Stimulated activated CD8-positive, alpha-beta memory T cell treated with anti-CD3 and anti-CD28 coated beads, Interleukin-12 subunit alpha, Interleukin-12 subunit beta, amount 100 ng/mL, for 1 hour (primary cell): Measurements from ENCODE around the gene DEPDC5.

Source experiments
- DNase-seq: peaks from one replicate; pipeline ENCODE4 v3.0.0-alpha.2; 2020; ENCODE audit warnings: low read depth

DEPDC5 gene

GRCh38 chr22:31896472-31896871 is 142.7 kb downstream of the DEPDC5 start:
- no peak for DNase-seq

GRCh38 chr22:31897842-31898805 is 144.3 kb downstream of the DEPDC5 start:
- DNase-seq, result no peak

GRCh38 chr22:31898926-31899325 is 145.1 kb downstream of the DEPDC5 start:
- DNase-seq, result no peak

GRCh38 chr22:31899669-31900068 is 145.8 kb downstream of the DEPDC5 start:
- no peak for DNase-seq

GRCh38 chr22:31901388-31902137 is 147.7 kb downstream of the DEPDC5 start:
- no peak for DNase-seq

- DNase-seq, result no peak
These were observed 150.8 kb downstream of the DEPDC5 start for GRCh38 chr22:31904651-31905050.

- DNase-seq, result no peak
These were observed 151.5 kb downstream of the DEPDC5 start for GRCh38 chr22:31905356-31905755.

GRCh38 chr22:31906086-31906485 is 152.3 kb downstream of the DEPDC5 start:
- DNase-seq, result no peak

GRCh38 chr22:31906569-31906968 is 152.8 kb downstream of the DEPDC5 start:
- no peak for DNase-seq

GRCh38 chr22:31909977-31910376 is 156.2 kb downstream of the DEPDC5 start:
- DNase-seq, result no peak

GRCh38 chr22:31911565-31912406 is 158.0 kb downstream of the DEPDC5 start:
- DNase-seq, result no peak

GRCh38 chr22:31912407-31912743 is 158.6 kb downstream of the DEPDC5 start:
- no peak for DNase-seq

GRCh38 chr22:31915586-31915985 is 161.8 kb downstream of the DEPDC5 start:
- no peak for DNase-seq

GRCh38 chr22:31917227-31917921 is 163.6 kb downstream of the DEPDC5 start:
- DNase-seq, result no peak

GRCh38 chr22:31919730-31920129 is 165.9 kb downstream of the DEPDC5 start:
- DNase-seq, result no peak

- no peak for DNase-seq
These were observed 166.5 kb downstream of the DEPDC5 start for GRCh38 chr22:31920306-31920705.

- no peak for DNase-seq
These were observed 167.3 kb downstream of the DEPDC5 start for GRCh38 chr22:31921106-31921505.

- DNase-seq, result no peak
These were observed 168.7 kb downstream of the DEPDC5 start for GRCh38 chr22:31922534-31922933.

GRCh38 chr22:31923136-31923535 is 169.3 kb downstream of the DEPDC5 start:
- DNase-seq, result no peak

- no peak for DNase-seq
These were observed 169.9 kb downstream of the DEPDC5 start for GRCh38 chr22:31923747-31924146.

GRCh38 chr22:31925056-31925455 is 171.2 kb downstream of the DEPDC5 start:
- DNase-seq, result no peak

GRCh38 chr22:31926024-31926423 is 172.2 kb downstream of the DEPDC5 start:
- no peak for DNase-seq
